ENCODE data around the gene CBS.
"Not testable (repeated sequence)": the region's sequence is repeated elsewhere in the genome, so short reads cannot be mapped to it uniquely, and the experiment has no call there.

- not testable (repeated sequence) for TF ChIP-seq CTCF (conservative IDR thresholded peaks at IDR 0.05); EZH2 (IDR thresholded peaks at IDR 0.05; ENCODE audit: low read depth)
Observed at GRCh38 chr21:43062955-43063664, 12.5 kb downstream of the CBS start.

Data from PC-9 (cell line).